ENCODE results near the gene MYLK4.

DNA sequence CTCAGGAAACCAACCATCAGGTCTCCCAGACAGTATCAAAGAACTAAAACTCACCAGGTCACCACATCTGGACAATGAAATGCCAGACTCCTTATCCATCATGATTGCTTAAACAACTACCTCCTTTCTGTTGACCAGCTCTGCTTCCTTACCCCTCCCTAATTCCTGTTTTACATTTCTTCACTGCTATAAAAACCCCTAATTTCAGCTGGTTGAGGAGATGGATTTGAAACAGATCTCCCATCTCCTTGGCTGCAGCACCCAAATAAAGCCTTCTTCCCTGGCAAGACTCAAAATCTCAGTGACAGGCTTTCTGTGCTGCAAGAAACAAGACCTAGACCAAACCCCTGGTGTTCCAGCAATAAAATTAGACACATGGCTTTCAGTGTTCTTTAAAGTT, 40.3 kb downstream of the MYLK4 start:
- TF ChIP-seq, protein P1, sequence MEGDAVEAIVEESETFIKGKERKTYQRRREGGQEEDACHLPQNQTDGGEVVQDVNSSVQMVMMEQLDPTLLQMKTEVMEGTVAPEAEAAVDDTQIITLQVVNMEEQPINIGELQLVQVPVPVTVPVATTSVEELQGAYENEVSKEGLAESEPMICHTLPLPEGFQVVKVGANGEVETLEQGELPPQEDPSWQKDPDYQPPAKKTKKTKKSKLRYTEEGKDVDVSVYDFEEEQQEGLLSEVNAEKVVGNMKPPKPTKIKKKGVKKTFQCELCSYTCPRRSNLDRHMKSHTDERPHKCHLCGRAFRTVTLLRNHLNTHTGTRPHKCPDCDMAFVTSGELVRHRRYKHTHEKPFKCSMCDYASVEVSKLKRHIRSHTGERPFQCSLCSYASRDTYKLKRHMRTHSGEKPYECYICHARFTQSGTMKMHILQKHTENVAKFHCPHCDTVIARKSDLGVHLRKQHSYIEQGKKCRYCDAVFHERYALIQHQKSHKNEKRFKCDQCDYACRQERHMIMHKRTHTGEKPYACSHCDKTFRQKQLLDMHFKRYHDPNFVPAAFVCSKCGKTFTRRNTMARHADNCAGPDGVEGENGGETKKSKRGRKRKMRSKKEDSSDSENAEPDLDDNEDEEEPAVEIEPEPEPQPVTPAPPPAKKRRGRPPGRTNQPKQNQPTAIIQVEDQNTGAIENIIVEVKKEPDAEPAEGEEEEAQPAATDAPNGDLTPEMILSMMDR (IDR thresholded peaks at IDR 0.05; ENCODE audit: low read depth, low read length, poor library complexity, severe bottlenecking), result no peak
- no peak for TF ChIP-seq EZH2phosphoT487 (IDR thresholded peaks at IDR 0.05; ENCODE audit: borderline replicate concordance, low read length)
